ENCODE measurements around the gene GPR39. TPM values are rescaled to one million over a fixed set of nuclear protein-coding genes. Genes with fewer than 3 reads are reported as not detected.

GPR39 gene
- total RNA-seq, 1 experiment from 2014 or later, result 20.9 TPM

- Histone ChIP-seq H3K79me2 (ENCODE audit: low read depth) (peaks cover 20% of the 10 kb centered on the region; the same call in 1 of the 2 replicates), H3K36me3 (ENCODE audit: low read depth) (no peaks in the 10 kb centered on the region), H3K27me3 (ENCODE audit: insufficient read depth, low read depth) (no peaks in the 10 kb centered on the region), H3K4me2 (no peak overlapping the region), H3K4me3 (no peak overlapping the region), H2AFZ (no peak overlapping the region), H3F3A (ENCODE audit: insufficient read depth, low read depth) (no peaks in the 10 kb centered on the region), H3K9me3 (ENCODE audit: insufficient read depth, low read depth) (no peaks in the 10 kb centered on the region), H3K27ac (no peak overlapping the region), H3K9me2 (ENCODE audit: insufficient read depth) (no peaks in the 10 kb centered on the region), H4K20me1 (ENCODE audit: insufficient read depth) (peaks cover 6% of the 10 kb centered on the region), H3K4me1 (replicated peaks; ENCODE audit: insufficient read depth) (no peaks in the 10 kb centered on the region)
- no peak for DNase-seq
- CTCF ChIA-PET, result interaction anchor here (0.6 kb wide), 1 partner anchor 66 kb away, joined by 5 read pairs; no protein-coding TSS in a partner anchor
- no peak for TF ChIP-seq CTCF (conservative IDR thresholded peaks at IDR 0.05)
- TF ChIP-seq EZH2 (IDR thresholded peaks at IDR 0.05; ENCODE audit: low read depth), result no peak
- intact Hi-C loops (cut with micrococcal nuclease; ENCODE audit: unreplicated experiment), result no loop called here
- no TSS peak for BruUV-seq (replicated peaks)
- POLR2A ChIA-PET (ENCODE audit: unreplicated experiment), result interaction anchor here (0.7 kb wide), 1 partner anchor 14 kb away, joined by 30 read pairs; no protein-coding TSS in a partner anchor
Observed at GRCh38 chr2:132615329-132616085, 198.9 kb downstream of the GPR39 start.

GRCh38 chr2:132617989-132618388 lies 201.4 kb downstream of the GPR39 start:
- Histone ChIP-seq H3K9me3 (ENCODE audit: insufficient read depth, low read depth) (no peaks in the 10 kb centered on the region), H3F3A (ENCODE audit: insufficient read depth, low read depth) (no peaks in the 10 kb centered on the region), H3K79me2 (ENCODE audit: low read depth) (peaks cover 20% of the 10 kb centered on the region; the same call in 1 of the 2 replicates), H3K9me2 (ENCODE audit: insufficient read depth) (no peaks in the 10 kb centered on the region), H3K27me3 (ENCODE audit: insufficient read depth, low read depth) (no peaks in the 10 kb centered on the region), H3K4me2 (no peak overlapping the region), H3K36me3 (ENCODE audit: low read depth) (no peaks in the 10 kb centered on the region), H2AFZ (no peak overlapping the region), H3K4me3 (no peak overlapping the region), H4K20me1 (ENCODE audit: insufficient read depth) (peaks cover 3% of the 10 kb centered on the region), H3K4me1 (replicated peaks; ENCODE audit: insufficient read depth) (no peaks in the 10 kb centered on the region), H3K27ac (no peak overlapping the region)
- POLR2A ChIA-PET (ENCODE audit: unreplicated experiment), result no interaction called here
- no peak for DNase-seq
- intact Hi-C loops (cut with micrococcal nuclease; ENCODE audit: unreplicated experiment), result no loop called here
- CTCF ChIA-PET, result no interaction called here
- TF ChIP-seq EZH2 (IDR thresholded peaks at IDR 0.05; ENCODE audit: low read depth) (no peak), CTCF (conservative IDR thresholded peaks at IDR 0.05) (no peak)
- BruUV-seq (replicated peaks), result no TSS peak

GRCh38 chr2:132618734-132619133 lies 202.1 kb downstream of the GPR39 start:
- no TSS peak for BruUV-seq (replicated peaks)
- Histone ChIP-seq H3K9me2 (ENCODE audit: insufficient read depth) (no peaks in the 10 kb centered on the region), H3F3A (ENCODE audit: insufficient read depth, low read depth) (no peaks in the 10 kb centered on the region), H3K4me1 (replicated peaks; ENCODE audit: insufficient read depth) (no peaks in the 10 kb centered on the region), H3K27me3 (ENCODE audit: insufficient read depth, low read depth) (no peaks in the 10 kb centered on the region), H3K36me3 (ENCODE audit: low read depth) (no peaks in the 10 kb centered on the region), H3K27ac (no peak overlapping the region), H4K20me1 (ENCODE audit: insufficient read depth) (peaks cover 3% of the 10 kb centered on the region), H2AFZ (no peak overlapping the region), H3K9me3 (ENCODE audit: insufficient read depth, low read depth) (no peaks in the 10 kb centered on the region), H3K4me3 (no peak overlapping the region), H3K4me2 (no peak overlapping the region), H3K79me2 (ENCODE audit: low read depth) (peaks cover 20% of the 10 kb centered on the region; the same call in 1 of the 2 replicates)
- ChIA-PET POLR2A (ENCODE audit: unreplicated experiment) (no interaction called here), CTCF (no interaction called here)
- intact Hi-C loops (cut with micrococcal nuclease; ENCODE audit: unreplicated experiment), result no loop called here
- no peak for TF ChIP-seq EZH2 (IDR thresholded peaks at IDR 0.05; ENCODE audit: low read depth)
- TF ChIP-seq CTCF (conservative IDR thresholded peaks at IDR 0.05), result no peak
- no peak for DNase-seq
